BE2C (cell line): ENCODE measurements around the gene DDX17.

Experiments used
- DNase-seq: peaks from one replicate; pipeline ENCODE4 v3.0.0-alpha.2; 2020
- H3K27me3 ChIP-seq: fragments of 250-450 bp; sonication (Bioruptor Pico); 2 replicates; pipeline ENCODE4 v1.5.1; 2020; ENCODE audit warnings: mild to moderate bottlenecking
- H3K36me3 ChIP-seq: fragments of 250-450 bp; sonication (Bioruptor Pico); 2 replicates; pipeline ENCODE4 v1.5.1; 2020; ENCODE audit warnings: mild to moderate bottlenecking
- H3K4me1 ChIP-seq: fragments of 250-450 bp; sonication (Bioruptor Pico); 2 replicates; pipeline ENCODE4 v1.5.1; 2020
- H3K4me3 ChIP-seq: 2 replicates; pipeline ENCODE4 v1.5.1; 2011; ENCODE audit warnings: low read depth, low read length
- H3K9me3 ChIP-seq: fragments of 250-450 bp; sonication (Bioruptor Pico); 2 replicates; pipeline ENCODE4 v1.5.1; 2020
- CTCF ChIP-seq: IDR thresholded peaks from 2 replicates; pipeline ENCODE4 v1.5.1; 2012; ENCODE audit warnings: mild to moderate bottlenecking, low read depth, low read length

DDX17 gene

GRCh38 chr22:38436629-38437395 lies 69.3 kb downstream of the DDX17 start:
- Histone ChIP-seq H3K36me3 (no peaks in the 10 kb centered on the region), H3K27me3 (no peaks in the 10 kb centered on the region), H3K4me3 (no peak overlapping the region), H3K9me3 (no peaks in the 10 kb centered on the region), H3K4me1 (no peaks in the 10 kb centered on the region)
- no peak for DNase-seq
- TF ChIP-seq CTCF, result no peak

- no peaks in the 10 kb centered on the region for H3K27me3 ChIP-seq
- H3K36me3 ChIP-seq, result no peaks in the 10 kb centered on the region
- TF ChIP-seq CTCF, result no peak
- no peaks in the 10 kb centered on the region for H3K9me3 ChIP-seq
- no peak for DNase-seq
- no peaks in the 10 kb centered on the region for H3K4me1 ChIP-seq
- H3K4me3 ChIP-seq, result no peak overlapping the region
Observed at GRCh38 chr22:38435965-38436364, 70.1 kb downstream of the DDX17 start.

- no peak for TF ChIP-seq CTCF
- Histone ChIP-seq H3K4me1 (no peaks in the 10 kb centered on the region), H3K36me3 (no peaks in the 10 kb centered on the region), H3K27me3 (no peaks in the 10 kb centered on the region), H3K9me3 (no peaks in the 10 kb centered on the region), H3K4me3 (no peak overlapping the region)
- no peak for DNase-seq
Observed at GRCh38 chr22:38435010-38435409, 71.1 kb downstream of the DDX17 start.

GRCh38 chr22:38433871-38434270 lies 72.2 kb downstream of the DDX17 start:
- Histone ChIP-seq H3K4me3 (no peak overlapping the region), H3K27me3 (no peaks in the 10 kb centered on the region), H3K9me3 (no peaks in the 10 kb centered on the region), H3K4me1 (no peaks in the 10 kb centered on the region), H3K36me3 (no peaks in the 10 kb centered on the region)
- no peak for TF ChIP-seq CTCF
- no peak for DNase-seq
